GM19395 (cell line): ENCODE measurements around the gene GGNBP2.

Experiments used
- ATAC-seq: cut with Tn5 transposase; IDR thresholded peaks from one replicate; pipeline ENCODE4 v1.9.1; 2021; ENCODE audit warnings: mild to moderate bottlenecking, moderate library complexity; ENCODE audit not compliant: unreplicated experiment

The GGNBP2 gene

GRCh38 chr17:36628576-36628975 lies 83.9 kb downstream of the GGNBP2 start:
- no peak for ATAC-seq

GRCh38 chr17:36629252-36629847 lies 84.6 kb downstream of the GGNBP2 start:
- no peak for ATAC-seq

- ATAC-seq = no peak
Observed at GRCh38 chr17:36629970-36630502, 85.3 kb downstream of the GGNBP2 start.

- ATAC-seq = no peak
Observed at GRCh38 chr17:36631022-36631421, 86.3 kb downstream of the GGNBP2 start.

- no peak for ATAC-seq
Observed at GRCh38 chr17:36632916-36633771, 88.4 kb downstream of the GGNBP2 start.
